ENCODE measurements around the gene C2orf15. TPM values are rescaled to one million over a fixed set of nuclear protein-coding genes. Genes with fewer than 3 reads are reported as not detected.

Gene C2orf15
- total RNA-seq, 2 donors from 2014 or later = 0.26 TPM; not detected in 1

Other genes with a start within 250 kb of the C2orf15 start
- 1 to 10 TPM; 5.7 to 7.7 TPM for gene CRACDL, start 205.5 kb upstream of the C2orf15 start, total RNA-seq
- gene TSGA10, start 13.2 kb downstream of the C2orf15 start, total RNA-seq = 1 to 10 TPM; 3.6 to 4.0 TPM
- 1 to 10 TPM; 6.0 to 7.1 TPM for gene LIPT1, start 13.3 kb downstream of the C2orf15 start, total RNA-seq
- gene MITD1, start 39.4 kb downstream of the C2orf15 start, total RNA-seq = 10 to 100 TPM; 16.2 to 17.6 TPM
- 10 to 100 TPM; 25.4 to 25.8 TPM for gene MRPL30, start 39.5 kb downstream of the C2orf15 start, total RNA-seq
- gene LYG2, start 114.0 kb downstream of the C2orf15 start, total RNA-seq = not detected
- under 1 TPM; 0.47 to 0.65 TPM for gene LYG1, start 159.5 kb downstream of the C2orf15 start, total RNA-seq
- gene TXNDC9, start 194.6 kb downstream of the C2orf15 start, total RNA-seq = 10 to 100 TPM; 16.4 to 24.2 TPM
- 10 to 100 TPM; 51.7 to 66.9 TPM for gene EIF5B, start 195.7 kb downstream of the C2orf15 start, total RNA-seq

Data from left cardiac atrium (tissue), 2 donors.